ENCODE measurements around the gene GRIK5. TPM values are rescaled to one million over a fixed set of nuclear protein-coding genes. Genes with fewer than 3 reads are reported as not detected.
"Not testable (repeated sequence)": the region's sequence is repeated elsewhere in the genome, so short reads cannot be mapped to it uniquely, and the experiment has no call there.

GRIK5 gene
- polyA plus RNA-seq, 6 donors from 2014 or later: not detected

DNA sequence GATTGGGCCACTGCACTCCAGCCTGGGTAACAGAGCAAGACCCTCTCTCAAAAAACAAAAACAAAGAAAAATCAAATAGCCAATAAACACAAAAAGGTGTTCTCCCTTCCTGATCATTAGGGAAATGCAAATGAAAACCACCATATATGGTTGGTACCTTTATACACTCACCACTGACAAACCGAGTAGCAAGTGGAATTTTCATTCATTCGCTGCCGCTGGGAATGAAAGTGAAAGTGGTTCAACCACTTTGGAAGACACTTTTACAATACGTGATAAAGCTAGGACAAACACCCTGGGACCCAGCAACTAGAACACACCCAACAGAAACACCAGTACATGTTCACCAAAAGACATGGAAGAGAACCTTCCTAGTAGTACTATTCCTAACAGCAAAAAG, 21.0 kb downstream of the GRIK5 start:
- DNase-seq: no peak
- Mint-ChIP-seq H3K4me3 (peak overlapping the region in 4 of 8 donors; percentile 10 to 63 (median 36)), H3K27ac (peak overlapping the region in 1 of 6 donors; percentile 68)

DNA sequence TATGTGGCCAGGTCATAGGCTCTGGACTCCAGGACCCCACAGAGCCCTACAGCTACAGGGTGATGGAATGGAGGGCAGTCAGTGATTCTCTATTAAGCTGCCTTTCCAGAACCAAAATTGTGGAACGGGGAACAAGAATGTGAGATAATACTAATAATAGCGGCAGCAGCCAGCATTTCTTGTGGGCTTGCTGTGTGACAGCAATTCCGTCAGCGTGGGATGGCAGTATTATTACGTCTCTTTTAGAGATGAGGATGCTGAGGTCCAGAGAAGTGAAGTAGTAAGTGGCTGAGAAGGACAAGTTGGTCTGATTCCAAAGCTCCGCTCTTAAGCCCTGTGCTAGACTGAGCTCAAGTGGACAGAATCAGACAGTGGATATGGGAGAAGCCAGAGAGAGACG, 24.4 kb downstream of the GRIK5 start:
- Mint-ChIP-seq H3K36me3 (no peaks in the 10 kb centered on the region), H3K27me3 (peaks cover 0 to 6% (median 0%) of the 10 kb centered on the region in 3 donors), H3K27ac (no peak overlapping the region), H3K9me3 (no peaks in the 10 kb centered on the region), H3K4me1 (peaks cover 7 to 11% (median 10%) of the 10 kb centered on the region in 3 donors), H3K4me3 (no peak overlapping the region)
- DNase-seq: no peak
- no peak for ATAC-seq (ENCODE audit: low read depth in 2 of 2)

More for the DNA sequence above, 21.0 kb downstream of the GRIK5 start:
- Mint-ChIP-seq H3K4me1 (peaks cover 7 to 11% (median 10%) of the 10 kb centered on the region in 3 donors), H3K36me3 (no peaks in the 10 kb centered on the region), H3K27me3 (no peaks in the 10 kb centered on the region), H3K9me3 (no peaks in the 10 kb centered on the region)
- peak in 1 of 2 donors; percentile 18 for ATAC-seq (ENCODE audit: low read depth in 2 of 2)

DNA sequence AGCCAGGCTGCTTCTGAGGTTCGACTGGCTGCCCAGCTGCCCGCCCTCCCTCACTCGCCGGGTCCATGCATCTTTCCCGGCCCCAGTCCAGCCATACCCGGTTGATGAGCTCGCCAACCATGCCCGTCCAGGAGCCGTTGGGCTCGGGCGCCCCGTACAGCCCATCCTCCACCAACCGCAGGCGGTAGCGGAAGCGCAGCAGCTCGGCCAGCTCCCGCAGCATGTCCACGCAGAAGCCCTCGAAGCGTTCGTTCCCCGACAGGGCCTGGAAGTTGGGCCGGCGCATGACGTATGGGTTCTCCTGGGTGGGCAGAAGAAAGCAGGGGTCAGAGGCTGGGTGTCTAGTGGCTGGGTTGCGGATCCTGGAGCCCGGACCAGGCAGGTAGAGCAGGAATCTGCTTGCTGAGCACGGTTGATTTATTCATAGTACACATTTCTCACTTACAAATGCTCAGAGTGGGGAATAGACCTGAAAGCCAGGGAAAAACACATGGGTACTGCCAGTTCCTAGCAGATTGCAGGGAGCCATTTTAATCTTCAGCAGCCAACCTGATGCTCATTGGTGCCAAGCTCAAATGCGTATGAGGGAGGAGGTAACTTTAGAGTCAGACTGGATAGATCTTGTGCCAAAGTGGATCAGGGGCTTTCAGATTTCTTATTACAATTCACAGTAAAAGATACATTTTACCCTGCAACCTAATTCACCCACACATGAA, 27.4 kb downstream of the GRIK5 start:
- ATAC-seq (ENCODE audit: low read depth in 2 of 2): no peak
- H3K27ac Mint-ChIP-seq: no peak overlapping the region
- H3K4me3 Mint-ChIP-seq: no peak overlapping the region
- no peaks in the 10 kb centered on the region for H3K9me3 Mint-ChIP-seq
- no peaks in the 10 kb centered on the region for H3K4me1 Mint-ChIP-seq
- H3K27me3 Mint-ChIP-seq: peaks cover 0 to 6% (median 0%) of the 10 kb centered on the region in 3 donors
- H3K36me3 Mint-ChIP-seq: no peaks in the 10 kb centered on the region
- no peak for DNase-seq

DNA sequence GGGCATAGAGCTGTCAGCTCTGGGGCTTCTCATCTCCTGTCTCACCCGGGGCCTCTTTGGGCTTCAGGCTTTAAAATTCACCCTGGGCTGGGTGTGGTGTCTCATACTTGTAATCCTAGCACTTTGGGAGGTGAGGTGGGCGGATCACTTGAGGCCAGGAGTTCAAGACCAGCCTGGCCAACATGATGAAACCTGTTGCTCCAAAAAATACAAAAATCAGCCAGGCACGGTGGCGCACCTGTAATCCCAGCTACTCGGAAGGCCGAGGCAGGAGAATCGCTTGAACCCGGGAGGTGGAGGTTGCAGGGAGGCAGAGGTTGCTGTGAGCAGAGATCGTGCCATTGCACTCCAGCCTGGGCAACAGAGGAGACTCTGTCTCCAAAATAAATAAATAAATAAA, 29.5 kb downstream of the GRIK5 start:
- H3K27ac Mint-ChIP-seq; H3K4me1 Mint-ChIP-seq; ATAC-seq (ENCODE audit: low read depth in 2 of 2); H3K36me3 Mint-ChIP-seq; H3K27me3 Mint-ChIP-seq; DNase-seq; H3K4me3 Mint-ChIP-seq; H3K9me3 Mint-ChIP-seq: not testable (repeated sequence)

DNA sequence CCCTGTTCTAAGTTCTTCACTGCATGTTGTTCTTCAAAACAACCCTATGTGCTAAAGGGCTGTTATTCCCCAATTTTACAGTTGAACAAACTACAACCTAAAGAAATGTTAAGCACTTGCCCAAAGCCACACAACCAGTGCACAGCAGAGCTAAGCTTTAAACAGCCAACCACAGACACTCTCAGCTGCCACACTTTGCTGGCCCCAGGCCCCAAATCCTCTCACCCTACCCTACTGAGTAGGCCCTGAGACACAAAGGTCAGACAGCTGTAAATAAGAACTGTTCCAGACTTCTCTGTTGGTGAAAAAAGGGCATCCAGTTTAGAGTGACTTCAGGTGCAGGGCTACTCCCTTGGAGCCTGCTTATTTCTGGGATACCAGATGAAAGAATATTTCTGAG, 30.0 kb downstream of the GRIK5 start:
- DNase-seq (no peak), ATAC-seq (ENCODE audit: low read depth in 2 of 2) (no peak)
- H3K4me1 Mint-ChIP-seq: peaks cover 0 to 1% (median under 1%) of the 10 kb centered on the region in 3 donors
- no peak overlapping the region for H3K27ac Mint-ChIP-seq
- H3K4me3 Mint-ChIP-seq: no peak overlapping the region
- no peaks in the 10 kb centered on the region for H3K36me3 Mint-ChIP-seq
- peaks cover 0 to 6% (median 0%) of the 10 kb centered on the region in 3 donors for H3K27me3 Mint-ChIP-seq
- no peaks in the 10 kb centered on the region for H3K9me3 Mint-ChIP-seq

DNA sequence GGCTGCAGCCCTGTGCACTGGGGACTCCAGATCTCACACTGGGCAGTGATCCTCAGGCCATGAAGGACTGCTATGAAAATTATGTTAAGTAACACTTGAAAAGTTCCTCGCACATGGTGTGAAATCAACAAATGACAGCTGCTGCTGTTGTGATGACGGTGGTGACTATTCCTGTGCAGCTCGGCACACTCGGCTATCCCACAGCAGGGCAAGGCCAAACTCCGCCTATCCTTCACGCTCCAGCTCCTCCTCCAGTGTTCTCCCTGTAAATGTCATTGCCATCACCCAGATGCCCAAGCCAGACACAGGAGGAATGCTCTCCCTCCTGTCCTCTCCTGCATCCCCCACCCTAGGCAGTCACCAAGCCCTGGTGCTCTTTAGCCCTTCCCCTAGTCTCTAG, 31.3 kb downstream of the GRIK5 start:
- Mint-ChIP-seq H3K27me3 (peaks cover 0 to 6% (median 5%) of the 10 kb centered on the region in 3 donors), H3K4me3 (no peak overlapping the region), H3K9me3 (no peaks in the 10 kb centered on the region), H3K4me1 (peaks cover 4 to 8% (median 6%) of the 10 kb centered on the region in 3 donors), H3K27ac (peak overlapping the region in 1 of 6 donors; percentile 44), H3K36me3 (no peaks in the 10 kb centered on the region)
- no peak for ATAC-seq (ENCODE audit: low read depth in 2 of 2)
- no peak for DNase-seq

DNA sequence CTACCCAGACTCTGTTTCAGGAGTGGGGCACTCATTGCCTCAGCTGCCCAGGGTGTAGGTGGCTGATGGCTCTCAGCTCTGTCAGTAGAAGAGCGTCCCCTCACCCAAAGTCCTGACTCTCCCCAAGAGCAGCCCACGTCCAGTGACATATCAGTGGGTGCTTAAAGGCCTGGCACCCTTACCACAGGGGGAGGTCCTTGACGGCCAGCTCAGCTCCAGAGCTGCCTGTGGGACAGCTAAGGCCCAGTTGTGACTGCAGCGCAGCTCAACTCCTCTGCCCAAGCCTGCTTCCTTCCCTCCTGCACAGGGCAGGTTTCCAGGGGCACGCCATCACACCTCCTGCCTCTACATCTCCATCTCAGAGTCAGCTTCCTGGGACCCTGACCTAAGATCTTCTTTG, 32.4 kb downstream of the GRIK5 start:
- peaks cover 0 to 6% (median 5%) of the 10 kb centered on the region in 3 donors for H3K27me3 Mint-ChIP-seq

DNA sequence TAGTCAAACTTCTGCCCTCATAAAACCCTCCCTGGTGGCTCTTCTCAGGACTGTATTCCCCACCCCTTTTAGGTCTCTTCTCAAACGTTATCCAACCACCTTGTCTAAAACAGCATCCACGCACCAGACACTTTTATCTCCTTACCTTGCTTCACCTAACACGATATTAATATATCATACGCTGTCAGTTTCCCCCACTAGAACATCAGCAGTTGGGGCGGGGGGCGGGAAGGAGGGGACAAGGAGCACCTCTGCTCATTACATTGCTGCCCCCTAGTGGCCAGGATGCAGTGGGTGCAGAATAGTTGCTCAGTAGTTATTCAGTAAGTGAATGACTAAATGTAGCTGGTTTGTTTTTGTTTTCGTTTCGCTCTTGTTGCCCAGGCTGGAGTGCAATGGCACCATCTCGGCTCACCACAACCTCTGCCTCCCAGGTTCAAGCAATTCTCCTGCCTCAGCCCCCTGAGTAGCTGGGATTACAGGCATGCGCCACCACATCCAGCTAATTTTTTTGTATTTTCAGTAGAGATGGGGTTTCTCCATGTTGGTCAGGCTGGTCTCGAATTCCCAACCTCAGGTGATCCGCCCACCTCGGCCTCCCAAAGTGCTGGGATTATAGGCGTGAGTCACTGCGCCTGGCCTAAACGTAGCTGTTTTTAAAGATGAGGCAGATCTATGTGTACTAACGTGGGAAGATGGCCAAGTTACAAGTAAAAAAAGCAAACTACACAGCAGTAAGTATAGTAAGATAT, 35.2 kb downstream of the GRIK5 start:
- DNase-seq: peak; percentile 51
- H3K27me3 Mint-ChIP-seq, H3K4me3 Mint-ChIP-seq, H3K9me3 Mint-ChIP-seq, H3K36me3 Mint-ChIP-seq, H3K4me1 Mint-ChIP-seq: not testable (repeated sequence)
- peak overlapping the region in 1 of 6 donors; percentile 8 for H3K27ac Mint-ChIP-seq
- ATAC-seq (ENCODE audit: low read depth in 2 of 2): peak; percentile 85 to 91

More for the DNA sequence above, 32.4 kb downstream of the GRIK5 start:
- no peak for DNase-seq
- no peaks in the 10 kb centered on the region for H3K36me3 Mint-ChIP-seq
- H3K9me3 Mint-ChIP-seq: no peaks in the 10 kb centered on the region
- H3K4me1 Mint-ChIP-seq: peaks cover 4 to 8% (median 6%) of the 10 kb centered on the region in 3 donors
- no peak overlapping the region for H3K27ac Mint-ChIP-seq
- H3K4me3 Mint-ChIP-seq: no peak overlapping the region
- ATAC-seq (ENCODE audit: low read depth in 2 of 2): no peak

DNA sequence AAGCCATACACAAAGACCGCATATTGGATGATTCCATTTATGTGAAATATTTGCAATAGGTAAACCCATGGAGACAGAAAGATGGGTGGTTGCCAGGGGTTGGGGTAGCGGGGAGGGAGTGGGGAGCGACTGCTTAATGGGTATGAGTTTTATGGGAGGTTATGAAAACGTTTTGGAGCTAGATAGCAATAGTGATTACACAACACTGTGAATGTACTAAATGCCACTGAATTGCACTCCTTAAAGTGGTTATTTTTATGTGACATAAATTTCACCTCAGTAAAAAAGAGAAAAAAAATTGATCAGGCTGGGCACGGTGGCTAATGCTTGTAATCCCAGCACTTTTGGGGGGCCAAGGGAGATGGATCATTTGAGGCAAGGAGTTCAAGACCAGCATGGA, 36.6 kb downstream of the GRIK5 start:
- H3K27ac Mint-ChIP-seq: no peak overlapping the region
- H3K9me3 Mint-ChIP-seq: no peaks in the 10 kb centered on the region
- H3K27me3 Mint-ChIP-seq: peaks cover 0 to 7% (median 5%) of the 10 kb centered on the region in 3 donors
- H3K36me3 Mint-ChIP-seq: no peaks in the 10 kb centered on the region
- H3K4me1 Mint-ChIP-seq: peaks cover 4 to 8% (median 6%) of the 10 kb centered on the region in 3 donors
- no peak overlapping the region for H3K4me3 Mint-ChIP-seq
- no peak for DNase-seq
- ATAC-seq (ENCODE audit: low read depth in 2 of 2): no peak

DNA sequence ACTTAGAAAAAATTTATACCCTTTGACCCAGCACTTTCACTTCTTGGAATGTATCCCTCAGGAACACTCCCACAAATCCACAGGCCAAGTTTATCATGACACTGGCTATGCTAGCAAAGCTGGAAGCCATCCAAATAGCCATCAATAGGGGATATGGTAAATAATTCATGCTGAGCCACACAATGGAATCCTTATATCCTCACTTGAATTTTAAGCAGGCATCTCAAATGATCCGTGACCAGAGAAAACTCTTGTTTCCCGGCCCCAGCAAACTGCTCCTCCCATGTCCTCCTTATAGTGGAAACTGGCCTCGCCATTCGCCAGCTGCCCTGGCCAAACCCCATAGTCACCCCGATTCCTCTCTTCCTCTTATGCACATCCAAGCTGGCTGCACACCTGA, 37.6 kb downstream of the GRIK5 start:
- ATAC-seq (ENCODE audit: low read depth in 2 of 2): no peak
- Mint-ChIP-seq H3K36me3 (no peaks in the 10 kb centered on the region), H3K27me3 (peaks cover 0 to 11% (median 7%) of the 10 kb centered on the region in 3 donors), H3K27ac (no peak overlapping the region), H3K4me1 (peaks cover 4 to 8% (median 6%) of the 10 kb centered on the region in 3 donors), H3K9me3 (no peaks in the 10 kb centered on the region), H3K4me3 (no peak overlapping the region)
- no peak for DNase-seq

DNA sequence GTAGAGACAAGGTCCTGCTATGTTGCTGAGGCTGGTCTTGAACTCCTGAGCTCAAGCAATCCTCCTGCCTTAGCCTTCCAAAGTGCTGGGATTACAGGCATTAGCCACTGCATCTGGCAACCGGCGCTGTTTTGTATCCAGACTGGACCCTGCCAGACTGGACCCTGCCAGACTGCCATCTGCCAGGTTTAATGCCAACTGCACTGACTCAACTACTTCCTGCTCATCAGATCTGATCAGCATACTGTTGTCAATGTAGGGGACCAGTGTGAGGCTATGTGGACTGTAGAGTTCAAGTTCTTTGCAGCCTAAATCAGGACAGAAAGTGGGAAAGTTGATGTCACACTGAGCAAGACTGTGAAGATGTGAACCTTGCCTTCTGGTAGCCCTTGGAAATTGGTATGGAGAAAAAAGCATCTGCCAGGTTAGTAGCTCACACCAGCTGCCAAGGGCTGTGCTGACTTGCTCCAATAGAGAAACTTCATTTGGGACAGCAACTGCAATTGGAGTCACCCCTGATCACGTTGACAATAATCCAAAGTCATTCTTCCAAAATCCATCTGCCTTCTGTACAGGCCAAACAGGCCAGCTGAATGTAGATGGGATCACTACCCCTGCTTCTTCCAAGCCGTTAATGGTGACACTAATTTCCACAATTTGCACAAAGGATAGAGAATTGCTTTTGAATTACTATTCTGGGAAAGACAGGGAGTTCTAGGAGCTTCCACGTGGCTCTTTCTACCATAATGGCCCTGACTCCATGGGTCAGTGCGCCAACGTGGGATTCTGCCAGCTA, 39.2 kb downstream of the GRIK5 start:
- Mint-ChIP-seq H3K36me3 (no peaks in the 10 kb centered on the region), H3K4me3 (no peak overlapping the region), H3K27me3 (peaks cover 0 to 20% (median 16%) of the 10 kb centered on the region in 3 donors), H3K27ac (no peak overlapping the region), H3K4me1 (peaks cover 4 to 8% (median 6%) of the 10 kb centered on the region in 3 donors), H3K9me3 (no peaks in the 10 kb centered on the region)
- DNase-seq: no peak
- ATAC-seq (ENCODE audit: low read depth in 2 of 2): no peak

DNA sequence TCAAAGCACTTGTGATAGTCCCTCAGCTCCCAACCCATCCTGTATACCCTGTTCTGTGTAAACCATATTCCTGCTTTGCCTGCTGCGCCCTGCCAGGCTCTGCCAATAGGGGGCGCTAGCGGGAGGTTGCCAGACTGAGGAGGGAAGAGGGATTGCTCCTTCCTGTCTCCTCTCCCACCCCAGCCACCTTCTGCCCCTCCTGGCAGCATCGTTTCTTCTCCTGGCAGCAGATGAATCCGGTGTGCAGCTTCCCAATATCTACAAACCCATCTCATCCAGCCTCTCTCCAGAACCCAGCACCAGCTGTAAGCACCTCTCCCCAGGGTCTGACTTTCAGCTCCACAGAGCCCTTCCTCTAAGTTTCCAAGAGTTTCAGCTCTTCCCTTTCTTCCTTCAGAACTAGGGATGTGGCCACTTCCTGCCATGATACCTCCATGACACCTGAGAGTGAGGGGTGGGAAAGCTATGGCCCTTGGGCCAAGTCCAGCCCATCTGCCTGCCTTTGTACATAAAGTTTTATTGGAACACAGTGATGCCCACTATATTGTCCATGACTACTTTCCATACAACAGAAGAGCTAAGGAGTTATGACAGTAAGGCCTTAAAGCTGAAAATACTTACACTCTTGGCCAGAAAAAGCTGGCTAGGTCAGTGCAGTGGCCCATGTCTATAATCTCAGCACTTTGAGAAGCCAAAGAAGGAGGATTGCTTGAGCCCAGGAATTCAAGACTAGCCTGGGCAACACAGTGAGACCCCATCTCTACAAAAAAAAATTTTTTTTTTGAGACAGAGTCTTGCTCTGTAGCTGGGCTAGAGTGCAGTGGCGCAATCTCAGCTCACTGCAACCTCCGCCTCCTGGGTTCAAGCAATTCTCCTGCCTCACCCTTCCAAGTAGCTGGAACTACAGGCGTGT, 41.4 kb downstream of the GRIK5 start:
- H3K4me1 Mint-ChIP-seq: no peaks in the 10 kb centered on the region
- DNase-seq (no peak), ATAC-seq (ENCODE audit: low read depth in 2 of 2) (no peak)
- H3K4me3 Mint-ChIP-seq: no peak overlapping the region
- no peaks in the 10 kb centered on the region for H3K9me3 Mint-ChIP-seq
- peaks cover 0 to 25% (median 22%) of the 10 kb centered on the region in 3 donors for H3K27me3 Mint-ChIP-seq
- no peak overlapping the region for H3K27ac Mint-ChIP-seq
- no peaks in the 10 kb centered on the region for H3K36me3 Mint-ChIP-seq

All from naive B cell (primary cell).